ENCODE measurements around the gene SLX9. TPM values are rescaled to one million over a fixed set of nuclear protein-coding genes. Genes with fewer than 3 reads are reported as not detected.
A peak's percentile ranks its signal among the peaks of the same experiment; 100 is the strongest.

Gene SLX9
- polyA plus RNA-seq, 1 of the 3 experiments (the other 2 are of a cell fraction), result 42.9 TPM

- Histone ChIP-seq H3K4me1 (ENCODE audit: control insufficient read depth in 1 of 2, insufficient read depth in 2 of 2, low read depth in 1 of 2, low read length in 1 of 2) (peaks cover 9 to 27% of the 10 kb centered on the region in 2 experiments; a peak in 2 of 4 replicates), H3K4me3 (ENCODE audit: low read depth in 2 of 2, low read length in 1 of 2) (no peak overlapping the region), H3K9ac (no peak overlapping the region), H3K27ac (ENCODE audit: low read depth in 2 of 2, low read length in 1 of 2) (no peak overlapping the region), H3K27me3 (ENCODE audit: insufficient read depth) (peaks cover 31% of the 10 kb centered on the region; the same call in 1 of the 2 replicates), H4K20me1 (ENCODE audit: insufficient read depth) (peaks cover 7% of the 10 kb centered on the region; the same call in 1 of the 2 replicates), H3K9me3 (no peaks in the 10 kb centered on the region), H3K9me2 (no peaks in the 10 kb centered on the region), H3F3A (replicated peaks; ENCODE audit: insufficient read depth) (peaks cover 7% of the 10 kb centered on the region), H3K79me2 (ENCODE audit: insufficient read depth) (no peaks in the 10 kb centered on the region), H3K4me2 (no peak overlapping the region), H2AFZ (ENCODE audit: low read depth) (no peak overlapping the region), H3K36me3 (replicated peaks in 1 of 2; ENCODE audit: control insufficient read depth in 1 of 2, insufficient read depth in 2 of 2, low read length in 1 of 2) (no peaks in the 10 kb centered on the region)
- DNase-seq, result no peak
- POLR2A ChIA-PET, result no interaction called here
- TF ChIP-seq RCOR1 (IDR thresholded peaks at IDR 0.05; ENCODE audit: low read length) (no peak), RAD21 (IDR thresholded peaks at IDR 0.05; ENCODE audit: low read length) (no peak), MAX (IDR thresholded peaks at IDR 0.05; ENCODE audit: low read depth) (no peak), MEF2A (IDR thresholded peaks at IDR 0.05; ENCODE audit: borderline replicate concordance, low read depth) (no peak), TCF12 (IDR thresholded peaks at IDR 0.05) (no peak), RFX5 (IDR thresholded peaks at IDR 0.05; ENCODE audit: low read length) (no peak), GABPA (IDR thresholded peaks at IDR 0.05; ENCODE audit: low read depth) (no peak), TAF1 (IDR thresholded peaks at IDR 0.05; ENCODE audit: borderline replicate concordance, low read depth, low read length) (no peak), TEAD4 (IDR thresholded peaks at IDR 0.05; ENCODE audit: borderline replicate concordance, insufficient read depth) (no peak), EP300 (IDR thresholded peaks at IDR 0.05; ENCODE audit: borderline replicate concordance in 1 of 2, low read depth in 1 of 2, low read length in 1 of 2) (no peak), YY1 (IDR thresholded peaks at IDR 0.05; ENCODE audit: low read depth) (no peak), NFIC (IDR thresholded peaks at IDR 0.05; ENCODE audit: borderline replicate concordance) (no peak)
- TF ChIP-seq, protein P1, sequence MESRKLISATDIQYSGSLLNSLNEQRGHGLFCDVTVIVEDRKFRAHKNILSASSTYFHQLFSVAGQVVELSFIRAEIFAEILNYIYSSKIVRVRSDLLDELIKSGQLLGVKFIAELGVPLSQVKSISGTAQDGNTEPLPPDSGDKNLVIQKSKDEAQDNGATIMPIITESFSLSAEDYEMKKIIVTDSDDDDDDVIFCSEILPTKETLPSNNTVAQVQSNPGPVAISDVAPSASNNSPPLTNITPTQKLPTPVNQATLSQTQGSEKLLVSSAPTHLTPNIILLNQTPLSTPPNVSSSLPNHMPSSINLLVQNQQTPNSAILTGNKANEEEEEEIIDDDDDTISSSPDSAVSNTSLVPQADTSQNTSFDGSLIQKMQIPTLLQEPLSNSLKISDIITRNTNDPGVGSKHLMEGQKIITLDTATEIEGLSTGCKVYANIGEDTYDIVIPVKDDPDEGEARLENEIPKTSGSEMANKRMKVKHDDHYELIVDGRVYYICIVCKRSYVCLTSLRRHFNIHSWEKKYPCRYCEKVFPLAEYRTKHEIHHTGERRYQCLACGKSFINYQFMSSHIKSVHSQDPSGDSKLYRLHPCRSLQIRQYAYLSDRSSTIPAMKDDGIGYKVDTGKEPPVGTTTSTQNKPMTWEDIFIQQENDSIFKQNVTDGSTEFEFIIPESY (IDR thresholded peaks at IDR 0.05; ENCODE audit: borderline replicate concordance, low read depth), result no peak
- CTCF ChIA-PET, result interaction anchor here (1.8 to 3.3 kb wide), 2 partner anchors 32 to 215 kb away, joined by 7 to 10 read pairs; no protein-coding TSS in a partner anchor
- 49% methylated on average over 1 of the region's 1 CpG for WGBS (ENCODE audit: low lambda C conversion rate)
These were observed 14.5 kb upstream of the SLX9 start for GRCh38 chr21:44925378-44925755.

GRCh38 chr21:44926331-44927101, 13.3 kb upstream of the SLX9 start:
- no peak overlapping the region for H3K4me3 ChIP-seq (ENCODE audit: low read depth in 2 of 2, low read length in 1 of 2)
- H2AFZ ChIP-seq (ENCODE audit: low read depth), result no peak overlapping the region
- H3K9me2 ChIP-seq, result no peaks in the 10 kb centered on the region
- peaks cover 11% of the 10 kb centered on the region; the same call in 1 of the 2 replicates for H4K20me1 ChIP-seq (ENCODE audit: insufficient read depth)
- ChIA-PET POLR2A (no interaction called here), CTCF (interaction anchor here (1.1 to 3.3 kb wide), 8 partner anchors 19 to 214 kb away, joined by 3 to 10 read pairs (median 7); no protein-coding TSS in a partner anchor)
- DNase-seq, result no peak
- no peak overlapping the region for H3K9ac ChIP-seq
- peaks cover 12 to 32% of the 10 kb centered on the region in 2 experiments; a peak in 2 of 4 replicates for H3K4me1 ChIP-seq (ENCODE audit: control insufficient read depth in 1 of 2, insufficient read depth in 2 of 2, low read depth in 1 of 2, low read length in 1 of 2)
- no peaks in the 10 kb centered on the region for H3K79me2 ChIP-seq (ENCODE audit: insufficient read depth)
- H3K27ac ChIP-seq (ENCODE audit: low read depth in 2 of 2, low read length in 1 of 2), result no peak overlapping the region
- 59% methylated on average over 20 of the region's 24 CpGs for WGBS (ENCODE audit: low lambda C conversion rate)
- H3K27me3 ChIP-seq (ENCODE audit: insufficient read depth), result peaks cover 32% of the 10 kb centered on the region; the same call in 1 of the 2 replicates
- H3K4me2 ChIP-seq, result peak overlapping the region; percentile 83; the same call in 1 of the 2 replicates
- no peaks in the 10 kb centered on the region for H3K36me3 ChIP-seq (replicated peaks in 1 of 2; ENCODE audit: control insufficient read depth in 1 of 2, insufficient read depth in 2 of 2, low read length in 1 of 2)
- H3F3A ChIP-seq (replicated peaks; ENCODE audit: insufficient read depth), result peaks cover 7% of the 10 kb centered on the region
- no peaks in the 10 kb centered on the region for H3K9me3 ChIP-seq
- TF ChIP-seq ELF1 (IDR thresholded peaks at IDR 0.05) (no peak), NFIC (IDR thresholded peaks at IDR 0.05; ENCODE audit: borderline replicate concordance) (no peak), USF2 (IDR thresholded peaks at IDR 0.05; ENCODE audit: borderline replicate concordance, low read depth, low read length) (no peak), SMC3 (IDR thresholded peaks at IDR 0.05; ENCODE audit: low read depth, low read length) (no peak), FOXM1 (IDR thresholded peaks at IDR 0.05; ENCODE audit: low read depth) (no peak), RAD21 (IDR thresholded peaks at IDR 0.05; ENCODE audit: low read length) (no peak), CTCF (IDR thresholded peaks at IDR 0.05) (no peak), GATA2 (CRISPR knock-in tag; IDR thresholded peaks at IDR 0.05) (no peak), GABPA (IDR thresholded peaks at IDR 0.05; ENCODE audit: low read depth) (no peak)
- TF ChIP-seq, protein P2, sequence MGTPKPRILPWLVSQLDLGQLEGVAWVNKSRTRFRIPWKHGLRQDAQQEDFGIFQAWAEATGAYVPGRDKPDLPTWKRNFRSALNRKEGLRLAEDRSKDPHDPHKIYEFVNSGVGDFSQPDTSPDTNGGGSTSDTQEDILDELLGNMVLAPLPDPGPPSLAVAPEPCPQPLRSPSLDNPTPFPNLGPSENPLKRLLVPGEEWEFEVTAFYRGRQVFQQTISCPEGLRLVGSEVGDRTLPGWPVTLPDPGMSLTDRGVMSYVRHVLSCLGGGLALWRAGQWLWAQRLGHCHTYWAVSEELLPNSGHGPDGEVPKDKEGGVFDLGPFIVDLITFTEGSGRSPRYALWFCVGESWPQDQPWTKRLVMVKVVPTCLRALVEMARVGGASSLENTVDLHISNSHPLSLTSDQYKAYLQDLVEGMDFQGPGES (IDR thresholded peaks at IDR 0.05; ENCODE audit: low read depth, low read length), result no peak

Data from SK-N-SH (cell line).